Stomach (tissue), 4 donors: ENCODE measurements around the gene MUC20.

Experiments
- POLR2A ChIP-seq, 4 donors: fragments of 450-650 bp; IDR thresholded peaks; one replicate each; pipeline ENCODE4 v1.6.1; 2016; ENCODE audit warnings: antibody characterized with exemption in 4 of 4, control low read depth in 2 of 4, mild to moderate bottlenecking in 1 of 4, moderate library complexity in 1 of 4
- TF ChIP-seq, protein P1 (sequence below), 7 experiments: fragments of 450-650 bp in 4 of 7; fragments of 200-600 bp in 3 of 7; sonication (generic) in 3 of 7; IDR thresholded peaks; one replicate each; pipeline ENCODE4 v1.5.1; 2016 to 2019; ENCODE audit warnings: antibody characterized with exemption in 7 of 7, control low read depth in 2 of 7, mild to moderate bottlenecking in 1 of 7

DNA sequence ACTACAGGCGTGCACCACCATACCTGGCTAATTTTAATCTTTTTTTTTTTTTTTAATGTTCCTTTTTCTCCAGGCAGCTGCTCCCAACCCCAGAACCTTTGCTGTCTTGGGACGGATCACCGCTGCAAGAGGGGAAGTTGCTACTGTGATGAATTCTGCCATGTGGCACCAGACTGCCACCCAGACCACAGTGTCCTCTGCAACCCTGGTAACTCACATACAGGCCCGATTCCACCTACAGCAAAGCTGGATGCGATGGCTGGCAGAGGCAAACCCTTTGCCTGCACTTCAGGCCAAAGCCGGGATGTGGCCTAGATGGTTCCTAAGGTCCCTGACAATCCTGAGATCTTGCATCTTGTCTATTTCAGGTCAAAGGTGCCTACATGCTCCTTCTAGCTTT is 12.7 kb upstream of the MUC20 start:
- no peak for TF ChIP-seq POLR2A (IDR thresholded peaks at IDR 0.05)
- TF ChIP-seq, protein P1, sequence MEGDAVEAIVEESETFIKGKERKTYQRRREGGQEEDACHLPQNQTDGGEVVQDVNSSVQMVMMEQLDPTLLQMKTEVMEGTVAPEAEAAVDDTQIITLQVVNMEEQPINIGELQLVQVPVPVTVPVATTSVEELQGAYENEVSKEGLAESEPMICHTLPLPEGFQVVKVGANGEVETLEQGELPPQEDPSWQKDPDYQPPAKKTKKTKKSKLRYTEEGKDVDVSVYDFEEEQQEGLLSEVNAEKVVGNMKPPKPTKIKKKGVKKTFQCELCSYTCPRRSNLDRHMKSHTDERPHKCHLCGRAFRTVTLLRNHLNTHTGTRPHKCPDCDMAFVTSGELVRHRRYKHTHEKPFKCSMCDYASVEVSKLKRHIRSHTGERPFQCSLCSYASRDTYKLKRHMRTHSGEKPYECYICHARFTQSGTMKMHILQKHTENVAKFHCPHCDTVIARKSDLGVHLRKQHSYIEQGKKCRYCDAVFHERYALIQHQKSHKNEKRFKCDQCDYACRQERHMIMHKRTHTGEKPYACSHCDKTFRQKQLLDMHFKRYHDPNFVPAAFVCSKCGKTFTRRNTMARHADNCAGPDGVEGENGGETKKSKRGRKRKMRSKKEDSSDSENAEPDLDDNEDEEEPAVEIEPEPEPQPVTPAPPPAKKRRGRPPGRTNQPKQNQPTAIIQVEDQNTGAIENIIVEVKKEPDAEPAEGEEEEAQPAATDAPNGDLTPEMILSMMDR (IDR thresholded peaks at IDR 0.05): no peak
